Measurements from ENCODE around the gene PAPPA2. TPM values are rescaled to one million over a fixed set of nuclear protein-coding genes. Genes with fewer than 3 reads are reported as not detected.
A peak's percentile ranks its signal among the peaks of the same experiment; 100 is the strongest.

Gene PAPPA2
- total RNA-seq, 2 donors from 2014 or later: 1.3 TPM; not detected in 1

DNA sequence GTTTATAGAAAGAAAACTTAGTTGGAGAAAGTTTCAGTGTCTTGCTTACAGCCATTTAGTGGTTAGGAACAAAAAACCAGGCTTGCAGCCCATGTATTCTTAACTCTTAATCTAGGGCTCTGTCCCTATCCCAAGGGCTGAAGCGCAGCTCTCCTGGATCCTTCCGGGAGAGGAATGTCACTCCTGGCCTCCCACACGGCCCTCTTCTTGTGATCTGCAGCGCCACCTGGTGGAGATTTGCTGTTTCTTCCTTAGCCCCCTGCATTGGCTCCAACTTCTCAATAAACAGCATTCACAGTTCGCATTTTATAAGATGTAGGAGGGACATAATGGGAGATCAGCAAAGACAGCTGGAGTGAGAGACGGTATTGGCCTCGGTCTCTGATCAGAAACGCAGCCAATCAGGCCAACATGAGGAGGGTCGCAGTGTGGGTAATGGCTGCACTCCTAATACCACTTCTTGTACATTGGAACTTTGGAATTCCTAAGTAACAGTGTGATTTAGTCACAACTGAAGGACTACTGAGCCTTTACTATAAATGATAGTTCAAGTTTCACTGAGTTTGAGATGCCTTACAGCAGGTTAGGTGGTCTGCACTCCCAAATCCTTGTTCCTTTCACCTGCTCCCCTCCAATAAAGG, 418.1 kb downstream of the PAPPA2 start:
- Mint-ChIP-seq H3K27ac (no peak overlapping the region), H3K4me3 (no peak overlapping the region), H3K9me3 (no peaks in the 10 kb centered on the region), H3K36me3 (ENCODE audit: low read depth) (no peaks in the 10 kb centered on the region), H3K27me3 (ENCODE audit: insufficient read depth) (peaks cover 2% of the 10 kb centered on the region), H3K4me1 (peaks cover 1% of the 10 kb centered on the region)
- Histone ChIP-seq H3K4me1 (ENCODE audit: control insufficient read depth, insufficient read depth, low read length) (no peaks in the 10 kb centered on the region), H3K36me3 (ENCODE audit: control insufficient read depth, insufficient read depth, low read length) (no peaks in the 10 kb centered on the region), H3K27me3 (ENCODE audit: control insufficient read depth, insufficient read depth, low read length, poor library complexity, severe bottlenecking) (no peaks in the 10 kb centered on the region), H3K9me3 (ENCODE audit: control insufficient read depth, low read length) (no peaks in the 10 kb centered on the region), H3K9ac (ENCODE audit: extremely low read depth, low read length, poor library complexity, severe bottlenecking) (no peak overlapping the region), H3K27ac (ENCODE audit: low read depth, low read length) (no peak overlapping the region), H3K4me3 (ENCODE audit: low read length) (no peak overlapping the region)
- TF ChIP-seq, protein P1, sequence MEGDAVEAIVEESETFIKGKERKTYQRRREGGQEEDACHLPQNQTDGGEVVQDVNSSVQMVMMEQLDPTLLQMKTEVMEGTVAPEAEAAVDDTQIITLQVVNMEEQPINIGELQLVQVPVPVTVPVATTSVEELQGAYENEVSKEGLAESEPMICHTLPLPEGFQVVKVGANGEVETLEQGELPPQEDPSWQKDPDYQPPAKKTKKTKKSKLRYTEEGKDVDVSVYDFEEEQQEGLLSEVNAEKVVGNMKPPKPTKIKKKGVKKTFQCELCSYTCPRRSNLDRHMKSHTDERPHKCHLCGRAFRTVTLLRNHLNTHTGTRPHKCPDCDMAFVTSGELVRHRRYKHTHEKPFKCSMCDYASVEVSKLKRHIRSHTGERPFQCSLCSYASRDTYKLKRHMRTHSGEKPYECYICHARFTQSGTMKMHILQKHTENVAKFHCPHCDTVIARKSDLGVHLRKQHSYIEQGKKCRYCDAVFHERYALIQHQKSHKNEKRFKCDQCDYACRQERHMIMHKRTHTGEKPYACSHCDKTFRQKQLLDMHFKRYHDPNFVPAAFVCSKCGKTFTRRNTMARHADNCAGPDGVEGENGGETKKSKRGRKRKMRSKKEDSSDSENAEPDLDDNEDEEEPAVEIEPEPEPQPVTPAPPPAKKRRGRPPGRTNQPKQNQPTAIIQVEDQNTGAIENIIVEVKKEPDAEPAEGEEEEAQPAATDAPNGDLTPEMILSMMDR (conservative IDR thresholded peaks at IDR 0.05): peak; percentile 94
- WGBS, 2 experiments (ENCODE audit: insufficient coverage in 1 of 2, insufficient read length in 1 of 2): 21% methylated on average over 6 to 9 of the region's 9 CpGs
- peak; percentile 93 for DNase-seq

DNA sequence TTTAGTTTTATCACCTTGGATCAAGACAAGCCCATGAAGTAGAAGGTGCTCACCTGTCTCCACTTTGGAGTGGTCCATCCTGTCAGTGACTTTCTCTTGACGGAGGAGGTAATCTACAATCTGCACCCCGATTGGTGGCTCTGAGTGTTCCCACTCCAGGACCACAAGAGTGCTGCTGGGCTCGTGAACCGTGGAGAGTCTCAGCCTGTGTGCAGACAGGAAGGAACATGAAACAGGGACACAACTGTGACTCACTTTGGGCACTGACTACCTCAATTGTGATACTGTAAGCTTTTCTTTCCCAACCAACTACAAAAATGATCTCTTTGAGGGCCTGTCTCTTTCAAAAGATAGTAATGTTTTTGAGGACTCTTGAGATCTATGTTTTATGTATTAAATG, 421.3 kb downstream of the PAPPA2 start:
- Mint-ChIP-seq H3K27me3 (ENCODE audit: insufficient read depth) (peaks cover 10% of the 10 kb centered on the region), H3K27ac (no peak overlapping the region), H3K4me1 (no peaks in the 10 kb centered on the region), H3K36me3 (ENCODE audit: low read depth) (no peaks in the 10 kb centered on the region), H3K4me3 (no peak overlapping the region), H3K9me3 (no peaks in the 10 kb centered on the region)
- H3K27me3 ChIP-seq (ENCODE audit: control insufficient read depth, insufficient read depth, low read length, poor library complexity, severe bottlenecking): no peaks in the 10 kb centered on the region
- no peak overlapping the region for H3K27ac ChIP-seq (ENCODE audit: low read depth, low read length)
- no peaks in the 10 kb centered on the region for H3K4me1 ChIP-seq (ENCODE audit: control insufficient read depth, insufficient read depth, low read length)
- TF ChIP-seq, protein P1 (conservative IDR thresholded peaks at IDR 0.05): no peak
- no peaks in the 10 kb centered on the region for H3K9me3 ChIP-seq (ENCODE audit: control insufficient read depth, low read length)
- no peak overlapping the region for H3K4me3 ChIP-seq (ENCODE audit: low read length)
- no peak for DNase-seq
- no peak overlapping the region for H3K9ac ChIP-seq (ENCODE audit: extremely low read depth, low read length, poor library complexity, severe bottlenecking)
- 85 to 92% methylated on average over 4 of the region's 4 CpGs for WGBS, 2 experiments (ENCODE audit: insufficient coverage in 1 of 2, insufficient read length in 1 of 2)
- H3K36me3 ChIP-seq (ENCODE audit: control insufficient read depth, insufficient read depth, low read length): no peaks in the 10 kb centered on the region

DNA sequence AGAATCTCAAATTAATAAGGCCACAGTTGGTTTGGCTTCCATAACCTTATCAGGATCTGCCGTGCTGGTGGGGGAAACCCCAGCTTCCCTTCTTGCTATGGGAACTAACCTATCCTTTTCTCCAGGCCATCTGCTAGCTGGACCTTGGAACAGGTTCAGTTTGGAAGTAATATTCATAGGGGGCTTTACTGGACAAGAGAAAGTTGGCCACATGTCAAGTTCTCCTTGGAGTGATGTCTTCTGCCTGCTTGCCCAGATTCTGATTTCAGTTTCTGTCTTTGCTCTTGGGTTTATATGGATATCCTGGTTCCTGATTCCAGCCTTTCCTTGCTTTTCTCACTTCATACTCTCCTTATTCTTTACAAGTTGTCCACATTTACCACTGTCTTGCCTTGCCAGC, 421.9 kb downstream of the PAPPA2 start:
- H3K9ac ChIP-seq (ENCODE audit: extremely low read depth, low read length, poor library complexity, severe bottlenecking): no peak overlapping the region
- no peaks in the 10 kb centered on the region for H3K27me3 ChIP-seq (ENCODE audit: control insufficient read depth, insufficient read depth, low read length, poor library complexity, severe bottlenecking)
- no peaks in the 10 kb centered on the region for H3K9me3 ChIP-seq (ENCODE audit: control insufficient read depth, low read length)
- no peak overlapping the region for H3K4me3 Mint-ChIP-seq
- no peaks in the 10 kb centered on the region for H3K4me1 ChIP-seq (ENCODE audit: control insufficient read depth, insufficient read depth, low read length)
- H3K27me3 Mint-ChIP-seq (ENCODE audit: insufficient read depth): peaks cover 10% of the 10 kb centered on the region
- DNase-seq: no peak
- no peak overlapping the region for H3K27ac Mint-ChIP-seq
- no peaks in the 10 kb centered on the region for H3K36me3 ChIP-seq (ENCODE audit: control insufficient read depth, insufficient read depth, low read length)
- TF ChIP-seq, protein P1 (conservative IDR thresholded peaks at IDR 0.05): no peak
- no peaks in the 10 kb centered on the region for H3K9me3 Mint-ChIP-seq
- 97% methylated on average over 1 of the region's 1 CpG; no CpG with 5 or more reads in 1 of the 2 experiments for WGBS, 2 experiments (ENCODE audit: insufficient coverage in 1 of 2, insufficient read length in 1 of 2)
- H3K4me3 ChIP-seq (ENCODE audit: low read length): no peak overlapping the region
- no peaks in the 10 kb centered on the region for H3K36me3 Mint-ChIP-seq (ENCODE audit: low read depth)
- no peaks in the 10 kb centered on the region for H3K4me1 Mint-ChIP-seq
- H3K27ac ChIP-seq (ENCODE audit: low read depth, low read length): no peak overlapping the region

Data from endodermal cell (in vitro differentiated cells).